ENCODE results near the gene SLC6A14. TPM values are rescaled to one million over a fixed set of nuclear protein-coding genes. Genes with fewer than 3 reads are reported as not detected.

SLC6A14 gene
- not detected for total RNA-seq

GRCh38 chrX:116436358-116436816, at the start of gene SLC6A14:
Gene SLC6A14 (plus strand): TSS chrX:116436606. CDS start chrX:116436710, 104 bp downstream.

GRCh38 chrX:116462822-116463221, 26.4 kb downstream of the SLC6A14 start, which contains the start of gene CT83:
Gene CT83 (minus strand): TSS chrX:116462976. CDS start chrX:116462856, 120 bp downstream.

Small RNA genes lying within 50 kb of the gene (small RNA-seq; reads per million reads assigned to genes)
- not detected for gene RNU6-154P

Other genes with a start within 250 kb of the SLC6A14 start
- not detected for gene CT83, start 26.4 kb downstream of the SLC6A14 start, total RNA-seq

All from diencephalon (tissue), 1 donor.